ENCODE data around the gene PATE1. TPM values are rescaled to one million over a fixed set of nuclear protein-coding genes. Genes with fewer than 3 reads are reported as not detected.

PATE1 gene
- total and polyA plus RNA-seq, 2 donors (not counting 3 experiments of a cell fraction or from before 2014, with no cell fraction given): not detected

DNA sequence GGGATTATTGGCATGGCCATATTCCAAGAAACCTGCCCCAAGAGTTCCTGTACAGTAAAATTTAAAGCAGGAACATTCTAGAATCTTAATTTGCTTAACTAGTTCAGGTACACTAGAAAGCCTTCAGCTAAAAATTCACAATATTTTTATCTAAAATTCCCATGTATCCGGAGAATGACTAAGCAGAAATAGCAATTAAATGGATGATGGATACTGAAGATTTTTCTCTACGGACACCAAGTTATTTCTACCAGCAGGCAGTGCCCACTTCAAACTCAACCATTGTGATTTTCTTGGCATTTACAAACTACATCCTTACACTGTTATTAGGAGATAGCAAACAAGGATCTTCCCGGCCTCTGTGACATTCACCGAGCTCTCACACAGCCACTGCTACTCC lies 44.7 kb downstream of the PATE1 start:
- H3K9me1 ChIP-seq (replicated peaks; ENCODE audit: control insufficient read depth, extremely low read depth, insufficient read depth, low read length): no peaks in the 10 kb centered on the region
- H3K4me1 ChIP-seq (ENCODE audit: control insufficient read depth, extremely low read depth, insufficient read depth, low read length): no peaks in the 10 kb centered on the region
- no peaks in the 10 kb centered on the region for H3K9me3 ChIP-seq (replicated peaks; ENCODE audit: control insufficient read depth, insufficient read depth, low read length)
- TF ChIP-seq EZH2 (IDR thresholded peaks at IDR 0.05; ENCODE audit: borderline replicate concordance, low read depth, low read length, severe bottlenecking) (no peak), MYC (IDR thresholded peaks at IDR 0.05; ENCODE audit: low read depth, low read length) (no peak), FOS (IDR thresholded peaks at IDR 0.05; ENCODE audit: borderline replicate concordance, insufficient read depth, low read length) (no peak), JUN (IDR thresholded peaks at IDR 0.05; ENCODE audit: borderline replicate concordance, insufficient read depth, insufficient read length, low read depth) (no peak), GATA2 (IDR thresholded peaks at IDR 0.05; ENCODE audit: insufficient read depth, insufficient read length, low read depth, low read length) (no peak)
- TF ChIP-seq, protein P1, sequence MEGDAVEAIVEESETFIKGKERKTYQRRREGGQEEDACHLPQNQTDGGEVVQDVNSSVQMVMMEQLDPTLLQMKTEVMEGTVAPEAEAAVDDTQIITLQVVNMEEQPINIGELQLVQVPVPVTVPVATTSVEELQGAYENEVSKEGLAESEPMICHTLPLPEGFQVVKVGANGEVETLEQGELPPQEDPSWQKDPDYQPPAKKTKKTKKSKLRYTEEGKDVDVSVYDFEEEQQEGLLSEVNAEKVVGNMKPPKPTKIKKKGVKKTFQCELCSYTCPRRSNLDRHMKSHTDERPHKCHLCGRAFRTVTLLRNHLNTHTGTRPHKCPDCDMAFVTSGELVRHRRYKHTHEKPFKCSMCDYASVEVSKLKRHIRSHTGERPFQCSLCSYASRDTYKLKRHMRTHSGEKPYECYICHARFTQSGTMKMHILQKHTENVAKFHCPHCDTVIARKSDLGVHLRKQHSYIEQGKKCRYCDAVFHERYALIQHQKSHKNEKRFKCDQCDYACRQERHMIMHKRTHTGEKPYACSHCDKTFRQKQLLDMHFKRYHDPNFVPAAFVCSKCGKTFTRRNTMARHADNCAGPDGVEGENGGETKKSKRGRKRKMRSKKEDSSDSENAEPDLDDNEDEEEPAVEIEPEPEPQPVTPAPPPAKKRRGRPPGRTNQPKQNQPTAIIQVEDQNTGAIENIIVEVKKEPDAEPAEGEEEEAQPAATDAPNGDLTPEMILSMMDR (IDR thresholded peaks at IDR 0.05; ENCODE audit: extremely low read depth in 1 of 2, insufficient read depth in 1 of 2, low read depth in 1 of 2, low read length in 2 of 2): no peak
- FAIRE-seq: no peak
- no TSS peak for BruUV-seq (replicated peaks)
- no peak overlapping the region for H3K27ac ChIP-seq (ENCODE audit: insufficient read depth, low read depth, low read length)
- no peaks in the 10 kb centered on the region for H4K20me1 ChIP-seq (replicated peaks; ENCODE audit: control insufficient read depth, extremely low read depth, insufficient read depth, low read length)
- ChIA-PET CTCF (no interaction called here), POLR2A (no interaction called here)
- H3K9ac ChIP-seq (replicated peaks; ENCODE audit: extremely low read depth, insufficient read depth, low read length): no peak overlapping the region
- H3K27me3 ChIP-seq (ENCODE audit: control insufficient read depth in 2 of 2, insufficient read depth in 2 of 2, low read length in 2 of 2): no peaks in the 10 kb centered on the region
- H2AFZ ChIP-seq (ENCODE audit: low read depth, low read length): no peak overlapping the region
- H3K36me3 ChIP-seq (ENCODE audit: control insufficient read depth in 2 of 2, extremely low read depth in 1 of 2, insufficient read depth in 2 of 2, low read length in 2 of 2): no peaks in the 10 kb centered on the region
- no peaks in the 10 kb centered on the region for H3K79me2 ChIP-seq (ENCODE audit: control insufficient read depth, insufficient read depth, low read length)
- H3K4me3 ChIP-seq (replicated peaks in 1 of 3; ENCODE audit: insufficient read depth in 1 of 3, low read depth in 1 of 3, low read length in 3 of 3): no peak overlapping the region
- DNase-seq (ENCODE audit: low read depth, low spot score): no peak
- dilution Hi-C loops (cut with MboI; ENCODE audit: extremely low pct_ligation_motif_present, low sequenced_read_pairs) (no loop called here), intact Hi-C loops (cut with micrococcal nuclease) (no loop called here)
- H3K4me2 ChIP-seq (ENCODE audit: insufficient read depth, low read length): no peak overlapping the region

DNA sequence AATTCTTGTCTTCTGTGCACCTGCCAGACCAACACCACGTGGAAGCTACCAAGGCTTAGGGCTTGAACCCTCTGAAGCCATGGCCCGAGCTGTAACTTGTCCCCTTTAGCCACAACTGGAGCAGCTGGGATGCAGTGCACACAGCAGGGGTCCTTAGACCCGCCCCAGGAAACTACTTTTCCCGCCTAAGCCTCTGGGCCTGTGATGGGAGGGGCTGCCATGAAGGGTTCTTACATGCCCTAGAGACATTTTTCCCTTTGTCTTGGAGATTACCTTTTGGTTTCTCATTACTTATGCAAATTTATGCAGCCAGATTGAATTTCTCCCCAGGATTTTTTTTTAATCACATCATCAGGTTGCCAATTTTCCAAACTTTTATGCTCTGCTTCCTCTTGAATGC lies 51.6 kb downstream of the PATE1 start:
- no peak overlapping the region for H3K4me3 ChIP-seq (replicated peaks in 1 of 3; ENCODE audit: insufficient read depth in 1 of 3, low read depth in 1 of 3, low read length in 3 of 3)
- ChIA-PET POLR2A (no interaction called here), CTCF (no interaction called here)
- dilution Hi-C loops (cut with MboI; ENCODE audit: extremely low pct_ligation_motif_present, low sequenced_read_pairs) (no loop called here), intact Hi-C loops (cut with micrococcal nuclease) (no loop called here)
- H4K20me1 ChIP-seq (replicated peaks; ENCODE audit: control insufficient read depth, extremely low read depth, insufficient read depth, low read length): no peaks in the 10 kb centered on the region
- no peak for DNase-seq (ENCODE audit: low read depth, low spot score)
- no TSS peak for BruUV-seq (replicated peaks)
- no peaks in the 10 kb centered on the region for H3K27me3 ChIP-seq (ENCODE audit: control insufficient read depth in 2 of 2, insufficient read depth in 2 of 2, low read length in 2 of 2)
- H3K27ac ChIP-seq (ENCODE audit: insufficient read depth, low read depth, low read length): no peak overlapping the region
- H2AFZ ChIP-seq (ENCODE audit: low read depth, low read length): no peak overlapping the region
- H3K36me3 ChIP-seq (ENCODE audit: control insufficient read depth in 2 of 2, extremely low read depth in 1 of 2, insufficient read depth in 2 of 2, low read length in 2 of 2): no peaks in the 10 kb centered on the region
- H3K4me1 ChIP-seq (ENCODE audit: control insufficient read depth, extremely low read depth, insufficient read depth, low read length): no peaks in the 10 kb centered on the region
- H3K9me1 ChIP-seq (replicated peaks; ENCODE audit: control insufficient read depth, extremely low read depth, insufficient read depth, low read length): no peaks in the 10 kb centered on the region
- TF ChIP-seq GATA2 (IDR thresholded peaks at IDR 0.05; ENCODE audit: insufficient read depth, insufficient read length, low read depth, low read length) (no peak), FOS (IDR thresholded peaks at IDR 0.05; ENCODE audit: borderline replicate concordance, insufficient read depth, low read length) (no peak), POLR2A (IDR thresholded peaks at IDR 0.05; ENCODE audit: low read depth, low read length) (no peak), MYC (IDR thresholded peaks at IDR 0.05; ENCODE audit: low read depth, low read length) (no peak), POLR2AphosphoS5 (IDR thresholded peaks at IDR 0.05; ENCODE audit: insufficient read depth, low read depth, low read length) (no peak), JUN (IDR thresholded peaks at IDR 0.05; ENCODE audit: borderline replicate concordance, insufficient read depth, insufficient read length, low read depth) (no peak), EZH2 (IDR thresholded peaks at IDR 0.05; ENCODE audit: borderline replicate concordance, low read depth, low read length, severe bottlenecking) (no peak)
- TF ChIP-seq, protein P1 (IDR thresholded peaks at IDR 0.05; ENCODE audit: extremely low read depth in 1 of 2, insufficient read depth in 1 of 2, low read depth in 1 of 2, low read length in 2 of 2): no peak
- TF ChIP-seq, protein P2, sequence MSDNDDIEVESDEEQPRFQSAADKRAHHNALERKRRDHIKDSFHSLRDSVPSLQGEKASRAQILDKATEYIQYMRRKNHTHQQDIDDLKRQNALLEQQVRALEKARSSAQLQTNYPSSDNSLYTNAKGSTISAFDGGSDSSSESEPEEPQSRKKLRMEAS (IDR thresholded peaks at IDR 0.05; ENCODE audit: insufficient read depth, insufficient read length): no peak
- H3K9me3 ChIP-seq (replicated peaks; ENCODE audit: control insufficient read depth, insufficient read depth, low read length): no peaks in the 10 kb centered on the region
- FAIRE-seq: no peak
- H3K4me2 ChIP-seq (ENCODE audit: insufficient read depth, low read length): no peak overlapping the region
- H3K9ac ChIP-seq (replicated peaks; ENCODE audit: extremely low read depth, insufficient read depth, low read length): no peak overlapping the region
- no peaks in the 10 kb centered on the region for H3K79me2 ChIP-seq (ENCODE audit: control insufficient read depth, insufficient read depth, low read length)
